Stimulated activated CD4-positive, alpha-beta T cell treated with anti-CD3 and anti-CD28 coated beads, Interleukin-2, amount 100 ng/mL, for 24 hours (primary cell): ENCODE measurements around the gene NELFCD.
"Not testable (repeated sequence)": the region's sequence is repeated elsewhere in the genome, so short reads cannot be mapped to it uniquely, and the experiment has no call there.

Experiments
- DNase-seq, 2 donors: peaks; one replicate each; pipeline ENCODE4 v3.0.0-alpha.2; 2020

Gene NELFCD

GRCh38 chr20:58973866-58974265 is 7.2 kb upstream of the NELFCD start:
- no peak for DNase-seq

- DNase-seq = no peak
Measured at GRCh38 chr20:58975353-58975752, 5.7 kb upstream of the NELFCD start.

- DNase-seq = no peak
Measured at GRCh38 chr20:58976061-58976730, 4.9 kb upstream of the NELFCD start.

- DNase-seq = no peak
Measured at GRCh38 chr20:58978351-58979190, 2.5 kb upstream of the NELFCD start.

- DNase-seq = no peak
Measured at GRCh38 chr20:58981628-58982364, 740 bp downstream of the NELFCD start.

GRCh38 chr20:58982406-58983114 is 1.5 kb downstream of the NELFCD start:
- DNase-seq = no peak

- DNase-seq = not testable (repeated sequence)
Measured at GRCh38 chr20:58983115-58983468, 2.0 kb downstream of the NELFCD start.

- peak in 1 of 2 donors; percentile 8 for DNase-seq
Measured at GRCh38 chr20:58984691-58985090, 3.6 kb downstream of the NELFCD start.

GRCh38 chr20:58985656-58986055 is 4.6 kb downstream of the NELFCD start:
- DNase-seq = peak in 1 of 2 donors; percentile 11

- no peak for DNase-seq
Measured at GRCh38 chr20:58986286-58986967, 5.4 kb downstream of the NELFCD start.

GRCh38 chr20:58986968-58987517 is 6.0 kb downstream of the NELFCD start:
- no peak for DNase-seq

- no peak for DNase-seq
Measured at GRCh38 chr20:58987790-58988564, 6.9 kb downstream of the NELFCD start.

- DNase-seq = no peak
Measured at GRCh38 chr20:58988565-58988882, 7.5 kb downstream of the NELFCD start.

GRCh38 chr20:58989196-58989595 is 8.1 kb downstream of the NELFCD start:
- no peak for DNase-seq

GRCh38 chr20:58990651-58991445 is 9.8 kb downstream of the NELFCD start:
- no peak for DNase-seq

GRCh38 chr20:58991715-58992114 is 10.7 kb downstream of the NELFCD start:
- DNase-seq = no peak

GRCh38 chr20:58992911-58993310 is 11.9 kb downstream of the NELFCD start:
- no peak for DNase-seq

GRCh38 chr20:58993332-58994248 is 12.5 kb downstream of the NELFCD start:
- no peak for DNase-seq

- DNase-seq = no peak
Measured at GRCh38 chr20:58994390-58995159, 13.5 kb downstream of the NELFCD start.
